OCI-LY1 (cell line): ENCODE measurements around the gene OR5D18.

ENCODE experiments used
- H2AFZ ChIP-seq: fragments of 200-600 bp; sonication (generic), shearing (Covaris generic); 2 replicates; pipeline ENCODE4 v1.6.0; 2014; ENCODE audit warnings: antibody characterized with exemption, mild to moderate bottlenecking, low read length
- H3F3A ChIP-seq: fragments of 200-600 bp; sonication (generic), shearing (Covaris generic); 2 replicates; pipeline ENCODE4 v1.6.0; 2014; ENCODE audit warnings: mild to moderate bottlenecking, antibody characterized with exemption, low read length, moderate library complexity; ENCODE audit not compliant: insufficient read depth
- H3K27ac ChIP-seq: fragments of 200-600 bp; sonication (generic); 2 replicates; pipeline ENCODE4 v1.5.1; 2014; ENCODE audit warnings: low read length, mixed run types, mild to moderate bottlenecking, low read depth; ENCODE audit not compliant: poor library complexity, severe bottlenecking
- H3K27me3 ChIP-seq: fragments of 200-600 bp; sonication (generic); 2 replicates; pipeline ENCODE4 v1.6.0; 2014; ENCODE audit warnings: antibody characterized with exemption, mild to moderate bottlenecking, low read length, moderate library complexity; ENCODE audit not compliant: insufficient read depth
- H3K36me3 ChIP-seq: fragments of 200-600 bp; sonication (generic); 2 replicates; pipeline ENCODE4 v1.6.1; 2014; ENCODE audit warnings: mild to moderate bottlenecking, antibody characterized with exemption, low read length, moderate library complexity, mixed read lengths; ENCODE audit not compliant: insufficient read depth
- H3K4me1 ChIP-seq: fragments of 200-600 bp; sonication (generic); 2 replicates; pipeline ENCODE4 v1.5.1; 2014; ENCODE audit warnings: mild to moderate bottlenecking, low read length, moderate library complexity; ENCODE audit not compliant: insufficient read depth, severe bottlenecking
- H3K4me2 ChIP-seq: fragments of 200-600 bp; sonication (generic), shearing (Covaris generic); 2 replicates; pipeline ENCODE4 v1.6.1; 2014; ENCODE audit warnings: low read length
- H3K4me3 ChIP-seq: fragments of 200-600 bp; sonication (generic); 2 replicates; pipeline ENCODE4 v1.5.1; 2014; ENCODE audit warnings: low read length, low read depth, mild to moderate bottlenecking, mixed read lengths; ENCODE audit not compliant: poor library complexity, severe bottlenecking
- H3K79me2 ChIP-seq: fragments of 200-600 bp; shearing (Covaris generic); 2 replicates; pipeline ENCODE4 v1.6.1; 2016; ENCODE audit warnings: mixed run types, low read length, mixed read lengths; ENCODE audit not compliant: insufficient read depth
- H3K9ac ChIP-seq: fragments of 200-600 bp; sonication (generic), shearing (Covaris generic); 2 replicates; pipeline ENCODE4 v1.6.1; 2014; ENCODE audit warnings: mild to moderate bottlenecking, low read length, mixed read lengths
- H3K9me2 ChIP-seq: fragments of 200-600 bp; sonication (generic), shearing (Covaris generic); 2 replicates; pipeline ENCODE4 v1.6.1; 2014; ENCODE audit warnings: low read depth, mild to moderate bottlenecking, low read length, mixed read lengths
- H3K9me3 ChIP-seq: fragments of 200-600 bp; shearing (Covaris generic); 2 replicates; pipeline ENCODE4 v1.6.1; 2014; ENCODE audit warnings: low read length, mixed read lengths
- H4K20me1 ChIP-seq: fragments of 200-600 bp; sonication (generic), shearing (Covaris generic); 2 replicates; pipeline ENCODE4 v1.6.0; 2016; ENCODE audit warnings: mild to moderate bottlenecking, low read length; ENCODE audit not compliant: insufficient read depth
- CTCF ChIP-seq: fragments of 200-600 bp; sonication (generic), shearing (Covaris generic); IDR thresholded peaks from 2 replicates; pipeline ENCODE4 v1.5.1; 2017; ENCODE audit warnings: mild to moderate bottlenecking, antibody characterized with exemption, low read length, moderate library complexity, mixed read lengths
- EZH2 ChIP-seq: fragments of 200-600 bp; sonication (generic), shearing (Covaris generic); IDR thresholded peaks from 2 replicates; pipeline ENCODE4 v1.8.0; 2017; ENCODE audit warnings: borderline replicate concordance, mixed run types, mild to moderate bottlenecking, antibody characterized with exemption, low read length, moderate library complexity, mixed read lengths

The OR5D18 gene

DNA sequence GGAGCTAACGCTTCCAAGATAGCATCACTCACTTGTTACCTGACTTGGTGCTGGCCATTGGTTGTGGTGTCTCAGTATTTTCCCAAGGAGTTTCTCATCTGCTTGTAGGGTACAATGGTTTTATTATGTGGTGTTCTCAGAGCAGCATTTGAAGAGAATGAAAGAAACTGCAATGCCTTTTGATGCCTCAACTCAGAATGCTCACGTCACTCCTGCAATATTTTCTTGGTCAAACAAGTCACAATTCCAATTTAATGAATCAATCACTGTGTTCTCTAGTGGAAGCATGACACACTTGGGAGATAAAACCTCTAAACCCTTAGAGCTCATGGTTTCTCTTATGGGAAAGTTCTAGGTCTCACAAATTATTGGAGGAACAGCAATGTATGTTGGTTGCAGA, 26.1 kb upstream of the OR5D18 start:
- H3K4me1 ChIP-seq: no peaks in the 10 kb centered on the region
- H3K36me3 ChIP-seq: no peaks in the 10 kb centered on the region
- H4K20me1 ChIP-seq: no peaks in the 10 kb centered on the region
- no peaks in the 10 kb centered on the region for H3K9me2 ChIP-seq
- no peaks in the 10 kb centered on the region for H3K79me2 ChIP-seq
- H3K4me2 ChIP-seq: no peak overlapping the region
- H3K9me3 ChIP-seq: no peaks in the 10 kb centered on the region
- no peak overlapping the region for H3K4me3 ChIP-seq
- H2AFZ ChIP-seq: no peak overlapping the region
- H3K27me3 ChIP-seq: no peaks in the 10 kb centered on the region
- H3K27ac ChIP-seq: no peak overlapping the region
- no peaks in the 10 kb centered on the region for H3F3A ChIP-seq
- TF ChIP-seq EZH2 (no peak), CTCF (no peak)
- no peak overlapping the region for H3K9ac ChIP-seq

DNA sequence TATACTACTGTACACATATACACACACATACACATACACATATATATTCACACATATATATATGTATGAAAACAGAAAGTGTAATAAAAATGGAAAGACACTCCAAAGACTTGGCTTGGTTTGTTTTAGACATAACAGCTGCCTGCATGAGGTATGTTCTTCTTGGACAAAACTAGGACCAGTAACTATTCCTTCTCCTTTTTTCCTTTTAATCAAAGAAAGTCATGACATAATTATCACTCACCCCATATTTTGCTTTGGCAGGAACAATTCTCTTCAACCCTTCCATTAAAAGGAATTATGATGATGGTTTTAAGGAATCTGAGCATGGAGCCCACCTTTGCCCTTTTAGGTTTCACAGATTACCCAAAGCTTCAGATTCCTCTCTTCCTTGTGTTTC, 24.2 kb upstream of the OR5D18 start, which contains the start of gene OR5D14:
Gene OR5D14 (plus strand): TSS at position 301 of the 400 bp plus-strand sequence. CDS start 0 bp downstream, at position 301.
- TF ChIP-seq CTCF: no peak
- TF ChIP-seq EZH2: no peak
- Histone ChIP-seq H2AFZ (no peak within 1 kb of the TSS), H3K4me1 (no peaks in the 10 kb centered on the region), H3K79me2 (no peaks in the 10 kb centered on the region), H3K4me3 (no peak within 1 kb of the TSS), H3K27ac (no peak within 1 kb of the TSS), H4K20me1 (no peaks in the 10 kb centered on the region), H3K36me3 (no peaks in the 10 kb centered on the region), H3K4me2 (no peak within 1 kb of the TSS), H3F3A (no peaks in the 10 kb centered on the region), H3K9me3 (no peaks in the 10 kb centered on the region), H3K9ac (no peak within 1 kb of the TSS), H3K27me3 (no peaks in the 10 kb centered on the region), H3K9me2 (no peaks in the 10 kb centered on the region)

GRCh38 chr11:55806248-55806647, 13.2 kb upstream of the OR5D18 start:
- Histone ChIP-seq H3K4me2 (no peak overlapping the region), H3K4me3 (no peak overlapping the region), H3K9me2 (no peaks in the 10 kb centered on the region), H3K4me1 (no peaks in the 10 kb centered on the region), H3K36me3 (no peaks in the 10 kb centered on the region), H4K20me1 (no peaks in the 10 kb centered on the region), H3K79me2 (no peaks in the 10 kb centered on the region), H3K27me3 (no peaks in the 10 kb centered on the region), H2AFZ (no peak overlapping the region), H3K9ac (no peak overlapping the region), H3K27ac (no peak overlapping the region), H3F3A (no peaks in the 10 kb centered on the region), H3K9me3 (no peaks in the 10 kb centered on the region)
- no peak for TF ChIP-seq CTCF
- TF ChIP-seq EZH2: no peak
